Fibroblast of skin of left quadriceps (primary cell): ENCODE results near the gene ING4.

Experiments used
- DNase-seq, 2 experiments: peaks; one replicate each; pipeline ENCODE4 v3.0.0-alpha.2; 2013; ENCODE audit warnings: low read depth in 2 of 2

Gene ING4

DNA sequence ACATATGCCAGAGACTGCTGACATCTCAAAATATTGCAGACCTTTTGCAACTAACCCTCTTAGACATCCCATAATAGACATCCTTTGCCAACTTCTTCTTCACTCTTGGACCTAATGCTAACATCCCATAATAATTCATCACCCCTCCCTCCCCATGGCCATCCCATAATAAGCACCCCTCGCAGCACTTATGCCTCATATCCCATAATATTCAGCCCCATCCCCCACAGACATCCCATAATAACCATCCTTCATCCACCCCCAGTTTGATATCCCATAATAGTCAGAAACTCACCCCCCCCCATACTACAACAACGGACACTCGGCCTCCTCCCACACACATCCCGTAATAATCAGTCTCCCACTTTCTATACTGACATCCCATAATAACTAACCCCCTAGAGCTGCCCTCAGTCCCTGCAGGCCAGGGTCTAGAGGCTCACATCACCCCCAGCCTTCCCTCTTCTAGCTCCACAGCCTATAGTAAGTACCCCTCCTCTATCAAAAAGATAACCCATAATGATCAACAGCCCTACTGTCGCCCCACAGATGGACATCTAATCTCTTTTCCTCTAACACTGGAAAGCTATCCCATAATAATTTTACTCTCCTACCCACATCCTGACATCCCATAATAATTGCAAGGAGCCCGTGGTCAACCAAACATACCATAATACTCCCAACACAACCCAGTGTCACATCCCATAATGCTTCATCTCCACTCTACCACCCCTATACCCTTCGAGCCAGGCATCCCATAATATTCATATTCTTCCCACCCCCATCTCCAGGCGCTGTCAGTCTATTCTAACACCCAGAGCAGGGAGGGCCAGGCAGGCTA is 54.9 kb downstream of the ING4 start:
- DNase-seq: no peak

DNA sequence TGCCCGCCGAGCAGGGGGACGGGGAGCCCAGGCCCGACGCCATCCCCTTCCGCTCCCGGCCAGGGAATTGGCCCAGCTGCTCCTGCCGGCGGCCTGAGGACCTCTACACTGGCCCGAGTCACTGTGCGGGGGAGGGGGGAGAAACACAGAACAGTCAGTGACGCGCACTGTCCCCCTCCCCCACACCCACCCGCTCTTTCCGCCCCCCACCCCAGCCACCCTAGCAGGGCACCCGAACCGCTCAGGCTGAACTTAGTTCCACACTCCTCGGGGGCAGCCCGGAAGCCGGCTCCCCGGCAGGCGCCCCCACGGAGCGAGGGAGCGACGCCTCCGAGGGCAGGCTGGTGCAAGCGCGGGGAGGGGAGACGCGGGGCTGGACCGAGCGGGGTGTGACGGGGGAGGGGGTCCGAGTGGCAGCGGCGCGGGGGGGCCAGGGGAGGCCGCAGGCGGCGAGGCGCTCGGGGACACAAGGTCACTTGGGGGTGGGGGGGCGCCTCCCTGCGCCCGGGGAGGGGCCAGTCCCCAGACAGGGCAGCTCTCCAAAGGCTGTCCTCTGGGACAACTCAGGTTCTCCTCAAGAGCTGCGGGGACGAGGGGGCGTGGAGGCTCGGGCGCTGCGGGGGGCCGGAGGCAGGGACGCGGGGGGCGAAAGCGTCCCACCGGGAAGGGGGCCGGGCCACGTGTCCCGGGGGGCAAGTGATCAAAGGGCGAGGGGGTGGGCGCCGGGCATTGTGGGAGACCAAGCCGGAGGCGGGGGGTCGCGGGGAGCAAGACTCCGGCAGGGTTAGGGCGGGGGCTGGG is 56.4 kb downstream of the ING4 start:
- DNase-seq: no peak

DNA sequence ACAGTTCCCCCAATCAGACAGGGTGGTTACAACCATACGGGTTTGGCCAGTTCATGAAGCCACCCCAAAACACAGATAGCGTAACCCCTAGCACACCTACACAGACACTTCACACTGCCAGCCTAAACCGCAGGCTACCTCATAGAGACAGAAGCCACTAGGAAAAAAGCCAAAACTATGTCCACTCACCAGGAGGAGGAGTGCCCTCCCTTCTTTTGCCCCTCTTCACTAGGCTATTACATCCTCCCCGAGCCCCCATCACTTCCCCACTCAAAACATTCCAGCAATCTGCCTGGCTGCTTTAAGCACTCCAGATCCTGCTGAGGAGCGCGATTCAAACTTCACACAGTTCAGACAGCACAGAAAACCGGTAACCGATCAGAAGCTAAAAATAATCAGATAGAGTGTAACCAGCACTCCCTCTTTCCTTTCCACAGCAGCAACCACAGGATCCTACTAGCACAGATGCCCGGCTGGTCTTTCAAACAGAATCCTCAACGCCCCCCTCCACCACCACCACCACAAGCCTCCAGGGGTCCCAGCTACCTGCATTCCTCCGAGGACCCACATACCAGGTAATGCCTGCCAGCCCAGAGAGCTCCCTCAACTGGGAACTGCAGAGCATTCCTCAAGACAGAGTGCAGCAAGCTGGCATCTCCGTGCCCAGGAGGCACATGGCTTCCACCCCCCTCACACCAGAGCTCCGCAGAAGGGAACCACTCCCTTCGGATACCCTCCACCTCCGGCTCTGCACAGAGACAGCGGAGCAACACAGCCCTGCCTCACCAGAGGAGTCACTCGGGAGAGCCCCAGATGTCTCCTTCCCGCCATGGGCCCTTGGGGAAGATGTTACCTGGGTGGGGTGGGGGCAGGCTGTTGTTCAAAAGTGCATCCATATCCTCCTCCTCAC is 57.2 kb downstream of the ING4 start:
- no peak for DNase-seq

GRCh38 chr12:6604259-6605029 is 58.5 kb downstream of the ING4 start:
- DNase-seq: no peak

- DNase-seq: no peak
Observed at GRCh38 chr12:6603095-6603567, 59.8 kb downstream of the ING4 start.

DNA sequence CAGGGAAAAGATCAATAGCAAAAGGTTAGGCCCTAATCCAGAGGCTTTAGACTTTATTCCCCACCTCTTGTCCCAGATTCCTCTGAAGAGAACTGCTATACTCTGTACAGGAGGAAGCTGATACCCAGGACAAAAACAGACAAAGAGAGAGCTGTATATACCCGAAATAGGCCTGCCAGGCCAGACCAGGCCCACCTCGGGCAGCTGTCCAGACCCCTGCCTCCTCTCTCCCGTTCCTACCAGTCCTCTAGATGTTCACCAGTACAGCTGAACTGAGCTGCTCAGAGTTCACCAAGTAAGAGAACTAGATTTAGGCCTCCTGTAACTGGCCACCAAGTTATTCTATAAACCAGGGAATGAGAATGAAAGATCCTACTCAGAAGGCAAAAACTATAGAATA is 60.4 kb downstream of the ING4 start:
- no peak for DNase-seq
